Measurements from ENCODE around the gene CSNK1G3.

- TF ChIP-seq, protein P1, sequence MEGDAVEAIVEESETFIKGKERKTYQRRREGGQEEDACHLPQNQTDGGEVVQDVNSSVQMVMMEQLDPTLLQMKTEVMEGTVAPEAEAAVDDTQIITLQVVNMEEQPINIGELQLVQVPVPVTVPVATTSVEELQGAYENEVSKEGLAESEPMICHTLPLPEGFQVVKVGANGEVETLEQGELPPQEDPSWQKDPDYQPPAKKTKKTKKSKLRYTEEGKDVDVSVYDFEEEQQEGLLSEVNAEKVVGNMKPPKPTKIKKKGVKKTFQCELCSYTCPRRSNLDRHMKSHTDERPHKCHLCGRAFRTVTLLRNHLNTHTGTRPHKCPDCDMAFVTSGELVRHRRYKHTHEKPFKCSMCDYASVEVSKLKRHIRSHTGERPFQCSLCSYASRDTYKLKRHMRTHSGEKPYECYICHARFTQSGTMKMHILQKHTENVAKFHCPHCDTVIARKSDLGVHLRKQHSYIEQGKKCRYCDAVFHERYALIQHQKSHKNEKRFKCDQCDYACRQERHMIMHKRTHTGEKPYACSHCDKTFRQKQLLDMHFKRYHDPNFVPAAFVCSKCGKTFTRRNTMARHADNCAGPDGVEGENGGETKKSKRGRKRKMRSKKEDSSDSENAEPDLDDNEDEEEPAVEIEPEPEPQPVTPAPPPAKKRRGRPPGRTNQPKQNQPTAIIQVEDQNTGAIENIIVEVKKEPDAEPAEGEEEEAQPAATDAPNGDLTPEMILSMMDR (IDR thresholded peaks at IDR 0.05): no peak
- TF ChIP-seq POLR2A (IDR thresholded peaks at IDR 0.05): no peak
Observed at GRCh38 chr5:123472150-123472924, 39.6 kb upstream of the CSNK1G3 start.
